DOHH2 (cell line): ENCODE results near the gene TSGA10.

Source experiments
- EZH2phosphoT487 ChIP-seq: fragments of 200-600 bp; sonication (generic); IDR thresholded peaks from 2 replicates; pipeline ENCODE4 v1.6.1; 2017; ENCODE audit warnings: borderline replicate concordance, mild to moderate bottlenecking, antibody characterized with exemption, low read length, moderate library complexity, mixed read lengths
- TF ChIP-seq, protein P1 (sequence below): fragments of 200-600 bp; sonication (generic); IDR thresholded peaks from one replicate; pipeline ENCODE4 v1.5.1; 2014; ENCODE audit warnings: antibody characterized with exemption, mild to moderate bottlenecking, low read depth, low read length; ENCODE audit not compliant: poor library complexity, severe bottlenecking

DNA sequence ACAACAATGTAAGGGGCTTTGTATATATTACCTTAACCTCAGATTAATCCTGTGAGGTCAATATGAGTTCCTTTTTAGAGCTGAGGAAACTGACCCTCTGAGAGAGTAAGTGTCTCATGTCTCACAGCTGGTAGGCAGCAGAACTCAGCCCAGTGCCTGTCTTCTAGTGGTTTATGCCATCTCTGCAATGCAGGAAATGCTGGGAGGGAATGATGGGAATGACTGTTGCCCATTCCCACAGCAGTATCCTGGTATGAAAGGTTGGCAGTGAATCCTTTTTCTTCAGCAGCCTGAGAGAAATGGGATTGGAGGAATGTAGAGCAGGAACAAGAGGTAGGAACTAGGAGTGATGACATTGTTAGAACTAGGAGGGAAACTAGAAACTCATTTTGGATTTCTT is 32.3 kb upstream of the TSGA10 start:
- TF ChIP-seq, protein P1, sequence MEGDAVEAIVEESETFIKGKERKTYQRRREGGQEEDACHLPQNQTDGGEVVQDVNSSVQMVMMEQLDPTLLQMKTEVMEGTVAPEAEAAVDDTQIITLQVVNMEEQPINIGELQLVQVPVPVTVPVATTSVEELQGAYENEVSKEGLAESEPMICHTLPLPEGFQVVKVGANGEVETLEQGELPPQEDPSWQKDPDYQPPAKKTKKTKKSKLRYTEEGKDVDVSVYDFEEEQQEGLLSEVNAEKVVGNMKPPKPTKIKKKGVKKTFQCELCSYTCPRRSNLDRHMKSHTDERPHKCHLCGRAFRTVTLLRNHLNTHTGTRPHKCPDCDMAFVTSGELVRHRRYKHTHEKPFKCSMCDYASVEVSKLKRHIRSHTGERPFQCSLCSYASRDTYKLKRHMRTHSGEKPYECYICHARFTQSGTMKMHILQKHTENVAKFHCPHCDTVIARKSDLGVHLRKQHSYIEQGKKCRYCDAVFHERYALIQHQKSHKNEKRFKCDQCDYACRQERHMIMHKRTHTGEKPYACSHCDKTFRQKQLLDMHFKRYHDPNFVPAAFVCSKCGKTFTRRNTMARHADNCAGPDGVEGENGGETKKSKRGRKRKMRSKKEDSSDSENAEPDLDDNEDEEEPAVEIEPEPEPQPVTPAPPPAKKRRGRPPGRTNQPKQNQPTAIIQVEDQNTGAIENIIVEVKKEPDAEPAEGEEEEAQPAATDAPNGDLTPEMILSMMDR, result no peak
- TF ChIP-seq EZH2phosphoT487, result no peak
